Caki2 (cell line): ENCODE data around the gene SETBP1. TPM values are rescaled to one million over a fixed set of nuclear protein-coding genes. Genes with fewer than 3 reads are reported as not detected.
A peak's percentile ranks its signal among the peaks of the same experiment; 100 is the strongest.

ENCODE experiments used
- DNase-seq: peaks from one replicate; pipeline ENCODE4 v3.0.0-alpha.2; 2015; ENCODE audit warnings: low read depth
- in situ Hi-C: cut with HindIII; loops from 2 replicates; pipeline ENCODE4 v1.10.0; 2016; ENCODE audit warnings: low sequenced_read_pairs, low pct_unique_long_range_greater_than_20kb, mixed read lengths
- total RNA-seq: library from RNA; depleted of rRNA; stranded (reverse); fragments of >200 nt; shearing (Covaris generic); gene quantifications from 2 replicates; pipeline ENCODE4 v1.2.3, GENCODE V29; 2014; ENCODE audit warnings: low replicate concordance

Gene SETBP1
- total RNA-seq, 1 experiment from 2014 or later = 0.51 TPM

- no peak for DNase-seq
- in situ Hi-C loops = no loop called here
Observed at GRCh38 chr18:44973282-44973681, 292.6 kb downstream of the SETBP1 start.

- in situ Hi-C loops = no loop called here
- no peak for DNase-seq
Observed at GRCh38 chr18:44974174-44974573, 293.5 kb downstream of the SETBP1 start.

- in situ Hi-C loops = no loop called here
- DNase-seq = no peak
Observed at GRCh38 chr18:44977856-44978255, 297.2 kb downstream of the SETBP1 start.

GRCh38 chr18:44979748-44980147, 299.1 kb downstream of the SETBP1 start:
- in situ Hi-C loops = no loop called here
- DNase-seq = no peak

- in situ Hi-C loops = no loop called here
- no peak for DNase-seq
Observed at GRCh38 chr18:44981121-44981520, 300.4 kb downstream of the SETBP1 start.

GRCh38 chr18:44986933-44987332, 306.2 kb downstream of the SETBP1 start:
- in situ Hi-C loops = no loop called here

GRCh38 chr18:44987371-44987770, 306.7 kb downstream of the SETBP1 start:
- in situ Hi-C loops = no loop called here
- DNase-seq = no peak

More at GRCh38 chr18:44986933-44987332, 306.2 kb downstream of the SETBP1 start:
- DNase-seq = no peak

- DNase-seq = no peak
Observed at GRCh38 chr18:44988821-44989587, 308.3 kb downstream of the SETBP1 start.

GRCh38 chr18:44996261-44996660, 315.6 kb downstream of the SETBP1 start:
- DNase-seq = no peak
- in situ Hi-C loops = no loop called here

More at GRCh38 chr18:44988821-44989587, 308.3 kb downstream of the SETBP1 start:
- in situ Hi-C loops = no loop called here

GRCh38 chr18:44997174-44997573, 316.5 kb downstream of the SETBP1 start:
- in situ Hi-C loops = no loop called here
- DNase-seq = no peak

- in situ Hi-C loops = no loop called here
- no peak for DNase-seq
Observed at GRCh38 chr18:44998360-44998759, 317.7 kb downstream of the SETBP1 start.

GRCh38 chr18:45004546-45005080, 323.9 kb downstream of the SETBP1 start:
- in situ Hi-C loops = no loop called here
- DNase-seq = no peak

GRCh38 chr18:45006934-45007333, 326.2 kb downstream of the SETBP1 start:
- in situ Hi-C loops = no loop called here
- DNase-seq = no peak

- in situ Hi-C loops = no loop called here
- DNase-seq = no peak
Observed at GRCh38 chr18:45007531-45007930, 326.8 kb downstream of the SETBP1 start.

- DNase-seq = no peak
- in situ Hi-C loops = no loop called here
Observed at GRCh38 chr18:45008694-45009413, 328.2 kb downstream of the SETBP1 start.

GRCh38 chr18:45009756-45010155, 329.1 kb downstream of the SETBP1 start:
- in situ Hi-C loops = no loop called here
- no peak for DNase-seq

GRCh38 chr18:45012286-45012685, 331.6 kb downstream of the SETBP1 start:
- in situ Hi-C loops = no loop called here
- DNase-seq = no peak

- DNase-seq = peak; percentile 22
- in situ Hi-C loops = no loop called here
Observed at GRCh38 chr18:45014047-45014501, 333.4 kb downstream of the SETBP1 start.

GRCh38 chr18:45015788-45016128, 335.1 kb downstream of the SETBP1 start:
- in situ Hi-C loops = no loop called here
- DNase-seq = no peak
